Superior temporal gyrus (tissue), 1 donor: ENCODE results near the gene USH2A.
A peak's percentile ranks its signal among the peaks of the same experiment; 100 is the strongest.

Source experiments
- DNase-seq: peaks from one replicate; pipeline ENCODE4 v3.0.0-alpha.2; 2016; ENCODE audit errors: extremely low spot score

The USH2A gene

GRCh38 chr1:216281757-216282156 is 141.5 kb downstream of the USH2A start:
- DNase-seq, result no peak

GRCh38 chr1:216270086-216270773 is 153.0 kb downstream of the USH2A start:
- DNase-seq, result no peak

GRCh38 chr1:216261631-216262030 is 161.6 kb downstream of the USH2A start:
- no peak for DNase-seq

- no peak for DNase-seq
These were observed 164.4 kb downstream of the USH2A start for GRCh38 chr1:216258856-216259255.

GRCh38 chr1:216258386-216258785 is 164.9 kb downstream of the USH2A start:
- DNase-seq, result no peak

- DNase-seq, result no peak
These were observed 172.4 kb downstream of the USH2A start for GRCh38 chr1:216250861-216251260.

- no peak for DNase-seq
These were observed 174.6 kb downstream of the USH2A start for GRCh38 chr1:216248628-216249027.

- DNase-seq, result no peak
These were observed 175.3 kb downstream of the USH2A start for GRCh38 chr1:216247937-216248336.

- DNase-seq, result no peak
These were observed 176.6 kb downstream of the USH2A start for GRCh38 chr1:216246577-216247203.

- no peak for DNase-seq
These were observed 184.4 kb downstream of the USH2A start for GRCh38 chr1:216238844-216239243.

GRCh38 chr1:216237927-216238542 is 185.2 kb downstream of the USH2A start:
- DNase-seq, result no peak

- no peak for DNase-seq
These were observed 199.0 kb downstream of the USH2A start for GRCh38 chr1:216224233-216224632.

- no peak for DNase-seq
These were observed 199.8 kb downstream of the USH2A start for GRCh38 chr1:216223486-216223885.

- no peak for DNase-seq
These were observed 201.0 kb downstream of the USH2A start for GRCh38 chr1:216222288-216222687.

GRCh38 chr1:216221260-216221700 is 202.0 kb downstream of the USH2A start:
- peak; percentile 97 for DNase-seq

GRCh38 chr1:216216305-216216704 is 206.9 kb downstream of the USH2A start:
- DNase-seq, result no peak

GRCh38 chr1:216215169-216215568 is 208.1 kb downstream of the USH2A start:
- no peak for DNase-seq

- no peak for DNase-seq
These were observed 210.4 kb downstream of the USH2A start for GRCh38 chr1:216212826-216213225.

GRCh38 chr1:216210081-216210480 is 213.2 kb downstream of the USH2A start:
- DNase-seq, result no peak

GRCh38 chr1:216209125-216209524 is 214.1 kb downstream of the USH2A start:
- DNase-seq, result no peak

- no peak for DNase-seq
These were observed 216.1 kb downstream of the USH2A start for GRCh38 chr1:216207154-216207553.

GRCh38 chr1:216205176-216205575 is 218.1 kb downstream of the USH2A start:
- DNase-seq, result no peak

GRCh38 chr1:216201946-216202345 is 221.3 kb downstream of the USH2A start:
- DNase-seq, result no peak
